Heart left ventricle (tissue), 16 donors: ENCODE measurements around the gene SLX4. TPM values are rescaled to one million over a fixed set of nuclear protein-coding genes. Genes with fewer than 3 reads are reported as not detected.

ENCODE experiments used
- ATAC-seq, 4 donors: fragments of 200-7000 bp; cut with Tn5 transposase; one replicate each; pipeline ENCODE4 v1.9.1; 2020 to 2022; ENCODE audit warnings: moderate library complexity in 4 of 4, mild to moderate bottlenecking in 3 of 4, moderate number of reproducible peaks in 1 of 4
- DNase-seq, 5 donors: peaks; one replicate each; pipeline ENCODE4 v3.0.0-alpha.2; 2020
- H3K27ac ChIP-seq, 12 donors: fragments of 200-600 bp; sonication (generic) in 4 of 12; one replicate each; pipeline versions ENCODE4 v1.5.0 to v1.8.0; 2016 to 2022; ENCODE audit warnings: mild to moderate bottlenecking in 2 of 12
- H3K27me3 ChIP-seq, 9 donors: fragments of 200-600 bp; sonication (generic) in 2 of 9; one replicate each; pipeline versions ENCODE4 v1.5.1 to v1.8.0; 2016 to 2022; ENCODE audit warnings: mild to moderate bottlenecking in 3 of 9
- H3K36me3 ChIP-seq, 9 donors: fragments of 200-600 bp; sonication (generic) in 2 of 9; one replicate each; pipeline versions ENCODE4 v1.5.0 to v1.8.0; 2018 to 2022; ENCODE audit warnings: mild to moderate bottlenecking in 2 of 9
- H3K4me1 ChIP-seq, 12 donors: fragments of 200-600 bp; sonication (generic) in 4 of 12; one replicate each; pipeline versions ENCODE4 v1.5.0 to v1.8.0; 2016 to 2022; ENCODE audit warnings: mild to moderate bottlenecking in 3 of 12
- H3K4me3 ChIP-seq, 12 donors: fragments of 200-600 bp; sonication (generic) in 4 of 12; one replicate each; pipeline versions ENCODE4 v1.5.0 to v1.8.0; 2017 to 2022; ENCODE audit warnings: mild to moderate bottlenecking in 9 of 12, moderate library complexity in 4 of 12
- H3K9me3 ChIP-seq, 12 donors: fragments of 200-600 bp; sonication (generic) in 4 of 12; one replicate each; pipeline versions ENCODE4 v1.5.0 to v1.8.0; 2016 to 2022; ENCODE audit warnings: mild to moderate bottlenecking in 1 of 12
- CTCF ChIP-seq, 12 donors: fragments of 200-600 bp; sonication (generic) in 4 of 12; IDR thresholded peaks; one replicate each; pipeline versions ENCODE4 v1.5.0 to v1.8.0; 2018 to 2022; ENCODE audit warnings: antibody characterized with exemption in 12 of 12, mild to moderate bottlenecking in 5 of 12
- POLR2A ChIP-seq, 2 donors: fragments of 450-650 bp; IDR thresholded peaks; one replicate each; pipeline ENCODE4 v1.6.1; 2017; ENCODE audit warnings: antibody characterized with exemption in 2 of 2, mild to moderate bottlenecking in 2 of 2, moderate library complexity in 2 of 2
- WGBS, 4 donors: extraction: QIAGEN DNeasy Blood & Tissue Kit in 2 of 4; methylation state at CpG; one replicate each; pipeline versions ENCODE4 v1.1.5 to v1.1.7; 2013 to 2018; 5-methylcytosine and 5-hydroxymethylcytosine counted together
- intact Hi-C, 10 donors: fragments of 100-400 bp; cut with DNase I; formaldehyde crosslinking; loops; one replicate each; pipeline versions ENCODE4 v1.11.1 to v1.14.2; 2022
- polyA plus RNA-seq, 2 donors: library from polyadenylated mRNA; stranded (reverse); fragments of 200-250 nt; gene quantifications; one replicate each; pipeline ENCODE4 v1.2.3, GENCODE V29; 2013
- total RNA-seq, 9 donors: library from RNA; depleted of rRNA in 2 of 9; stranded (reverse); fragments of >200 nt in 2 of 9; fragmentation: NEBNext Ultra II Directional in 3 of 9; extraction: Animal tissue kit (Norgen Biotek cat#: 25700) in 3 of 9; gene quantifications; one replicate each; pipeline versions ENCODE4 v1.1.0 to v1.2.4, GENCODE V29; 2016 to 2023
- donor health status: ischemic (EF 13 %, LVEDD 7.1; RV severe dilation, severe dysfunction).
- donor health status: healthy with polysubstance abuse.
- donor health status: DM: no; HTN: yes; CAD: no.
- donor health status: DM: no; HTN: no; CAD: no.
- donor health status: ischemic (EF 25% LVEDD 6.9; RV normal size, moderate dysfunction).
- donor health status: ischemic (EF 25% LVEDD 5.7; RV mildly dilated, moderate dysfunction).
- donor health status: healthy.
- donor health status: DM: yes; HTN: yes; CAD: no.
- donor health status: ischemic (EF 35%, LVEDD 5.7; RV mildly dilated, moderate dysfunction).
- donor health status: nonischemic (EF 11% LVEDD 7.7; RV severe dilation, severe dysfunction).
- donor health status: DM: yes; HTN: yes; CAD: no.
- donor health status: PGD.
- donor health status: ischemic (EF 29% LVEDD 5.4; RV normal size, mild dysfunction).
- donor health status: nonischemic (EF 23%, LVEDD 6.1; RV moderate dilation, normal function).

The SLX4 gene
- total and polyA plus RNA-seq, 11 donors: 2.0 to 4.7 (median 3.1) TPM

GRCh38 chr16:3591991-3592390, 19.4 kb downstream of the SLX4 start:
- H3K9me3 ChIP-seq: no peaks in the 10 kb centered on the region
- DNase-seq (no peak), ATAC-seq (peak in 1 of 4 donors; percentile 5)
- peaks cover 0 to 21% (median 3%) of the 10 kb centered on the region in 9 donors for H3K36me3 ChIP-seq
- peaks cover 0 to 18% (median 6%) of the 10 kb centered on the region in 12 donors for H3K4me1 ChIP-seq
- TF ChIP-seq CTCF (IDR thresholded peaks at IDR 0.05) (no peak), POLR2A (IDR thresholded peaks at IDR 0.05) (no peak)
- intact Hi-C loops: no loop called here
- no peaks in the 10 kb centered on the region for H3K27me3 ChIP-seq
- H3K4me3 ChIP-seq: no peak overlapping the region
- 90 to 95% (median 91%) methylated on average over 5 to 6 of the region's 6 CpGs for WGBS, 4 donors
- peak overlapping the region in 8 of 12 donors; percentile 4 to 68 (median 34) for H3K27ac ChIP-seq

GRCh38 chr16:3591436-3591803, 20.0 kb downstream of the SLX4 start:
- 49 to 64% (median 57%) methylated on average over 5 of the region's 5 CpGs for WGBS, 4 donors
- Histone ChIP-seq H3K36me3 (peaks cover 0 to 21% (median 3%) of the 10 kb centered on the region in 9 donors), H3K27ac (peak overlapping the region in 2 of 12 donors; percentile 4 to 46), H3K4me1 (peaks cover 0 to 18% (median 6%) of the 10 kb centered on the region in 12 donors), H3K27me3 (no peaks in the 10 kb centered on the region), H3K4me3 (no peak overlapping the region), H3K9me3 (no peaks in the 10 kb centered on the region)
- no peak for TF ChIP-seq CTCF (IDR thresholded peaks at IDR 0.05)
- TF ChIP-seq POLR2A (IDR thresholded peaks at IDR 0.05): no peak
- intact Hi-C loops: no loop called here
- ATAC-seq (peak; percentile 56 to 60 (median 58)), DNase-seq (no peak)

GRCh38 chr16:3590736-3591435, 20.5 kb downstream of the SLX4 start:
- Histone ChIP-seq H3K36me3 (peaks cover 0 to 21% (median 3%) of the 10 kb centered on the region in 9 donors), H3K4me3 (no peak overlapping the region), H3K27me3 (no peaks in the 10 kb centered on the region), H3K9me3 (no peaks in the 10 kb centered on the region), H3K4me1 (peaks cover 0 to 18% (median 6%) of the 10 kb centered on the region in 12 donors), H3K27ac (peak overlapping the region in 1 of 12 donors; percentile 18)
- ATAC-seq (peak in 1 of 4 donors; percentile 2), DNase-seq (no peak)
- 90 to 94% (median 93%) methylated on average over 27 of the region's 27 CpGs for WGBS, 4 donors
- TF ChIP-seq POLR2A (IDR thresholded peaks at IDR 0.05) (no peak), CTCF (IDR thresholded peaks at IDR 0.05) (no peak)
- intact Hi-C loops: no loop called here

- no peaks in the 10 kb centered on the region for H3K27me3 ChIP-seq
- WGBS, 4 donors: 92 to 95% (median 93%) methylated on average over 21 to 25 of the region's 25 CpGs
- peak overlapping the region in 1 of 12 donors; percentile 7 for H3K4me3 ChIP-seq
- no peak overlapping the region for H3K27ac ChIP-seq
- H3K36me3 ChIP-seq: peaks cover 0 to 18% (median 3%) of the 10 kb centered on the region in 9 donors
- ATAC-seq: no peak
- TF ChIP-seq POLR2A (IDR thresholded peaks at IDR 0.05): no peak
- TF ChIP-seq CTCF (IDR thresholded peaks at IDR 0.05): no peak
- no peak for DNase-seq
- no peaks in the 10 kb centered on the region for H3K9me3 ChIP-seq
- peaks cover 0 to 18% (median 6%) of the 10 kb centered on the region in 12 donors for H3K4me1 ChIP-seq
- intact Hi-C loops: no loop called here
These were observed 21.3 kb downstream of the SLX4 start for GRCh38 chr16:3589991-3590701.
